GM19438 (cell line): ENCODE measurements around the gene MNX1.

Experiments used
- ATAC-seq: cut with Tn5 transposase; IDR thresholded peaks from one replicate; pipeline ENCODE4 v1.9.1; 2021; ENCODE audit warnings: low read depth; ENCODE audit not compliant: unreplicated experiment

Gene MNX1

DNA sequence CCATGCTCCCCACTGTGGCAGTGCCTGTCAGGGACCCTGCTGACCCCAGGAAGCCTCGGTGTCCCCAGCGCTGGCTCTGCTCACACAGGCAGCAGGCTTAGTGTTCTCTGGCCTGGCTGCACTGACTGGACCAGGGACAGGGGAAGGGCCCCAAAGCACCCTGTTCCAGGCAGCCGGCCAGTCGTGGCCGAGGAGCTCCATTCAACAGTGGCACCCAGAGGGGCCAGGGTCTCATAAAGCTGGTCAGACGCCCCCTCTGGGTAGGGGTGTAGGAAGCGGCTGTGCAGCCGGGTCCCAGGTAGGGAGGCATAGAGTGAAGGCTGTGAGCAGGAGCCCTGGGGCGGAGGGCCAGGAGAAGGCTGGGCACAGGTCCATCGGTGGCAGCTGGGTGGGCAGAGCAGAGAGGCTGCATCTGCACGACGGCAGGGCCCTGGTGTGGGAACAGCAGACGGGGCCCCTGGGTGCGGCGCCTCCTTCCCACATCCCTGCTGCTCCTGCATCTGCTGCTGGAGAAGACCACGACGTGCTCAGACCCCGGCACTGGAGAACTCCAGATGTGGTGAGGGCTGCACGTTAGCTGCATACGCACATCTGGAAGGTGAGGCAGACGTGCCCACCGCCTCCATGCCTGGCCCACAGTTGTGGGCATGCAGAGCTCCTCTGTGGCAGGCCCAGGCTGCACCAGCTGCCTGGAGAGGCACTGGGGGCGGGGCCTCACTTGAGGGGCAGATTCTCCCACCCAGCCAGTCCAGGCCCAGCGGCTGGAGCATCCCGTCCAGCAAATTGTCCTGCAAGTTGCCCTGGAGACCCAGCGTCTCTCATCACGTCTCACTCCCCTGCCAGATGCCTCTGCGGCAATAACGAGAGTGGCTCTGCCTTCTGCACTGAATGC, 25.1 kb downstream of the MNX1 start:
- ATAC-seq = no peak

DNA sequence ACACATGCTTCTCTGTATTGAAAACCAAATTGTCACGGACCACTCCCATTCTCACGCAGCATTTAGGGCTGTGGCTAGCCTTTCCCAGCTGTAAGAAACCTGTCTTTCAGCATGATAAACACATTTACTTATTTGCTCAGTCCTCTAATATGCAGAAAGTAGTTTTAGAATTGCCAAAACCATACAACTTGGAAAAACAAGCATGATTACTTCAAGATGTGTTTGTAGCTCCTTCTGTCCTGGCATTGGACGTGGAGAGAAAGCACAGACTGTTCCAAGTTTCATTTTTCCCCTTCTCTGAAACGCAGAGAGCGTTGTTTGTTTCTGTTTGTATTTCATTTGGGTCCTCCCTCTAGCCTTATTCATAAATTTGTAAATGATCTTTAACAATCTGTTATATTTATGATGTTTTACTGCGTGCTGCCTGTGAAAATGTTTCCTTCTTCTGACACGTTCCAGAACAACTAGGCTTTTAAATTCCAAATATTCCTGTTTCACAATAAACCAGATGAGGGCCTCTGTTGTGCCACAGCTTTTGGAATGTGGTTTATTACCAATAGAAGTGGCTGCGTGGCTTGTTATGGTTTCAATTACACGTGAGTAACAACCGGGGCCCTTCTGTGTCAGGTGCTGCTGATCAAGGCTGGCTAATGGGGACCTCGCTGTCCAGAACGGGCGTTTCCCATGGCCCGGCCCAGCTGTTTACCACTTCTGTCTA, 26.1 kb downstream of the MNX1 start:
- ATAC-seq = no peak

DNA sequence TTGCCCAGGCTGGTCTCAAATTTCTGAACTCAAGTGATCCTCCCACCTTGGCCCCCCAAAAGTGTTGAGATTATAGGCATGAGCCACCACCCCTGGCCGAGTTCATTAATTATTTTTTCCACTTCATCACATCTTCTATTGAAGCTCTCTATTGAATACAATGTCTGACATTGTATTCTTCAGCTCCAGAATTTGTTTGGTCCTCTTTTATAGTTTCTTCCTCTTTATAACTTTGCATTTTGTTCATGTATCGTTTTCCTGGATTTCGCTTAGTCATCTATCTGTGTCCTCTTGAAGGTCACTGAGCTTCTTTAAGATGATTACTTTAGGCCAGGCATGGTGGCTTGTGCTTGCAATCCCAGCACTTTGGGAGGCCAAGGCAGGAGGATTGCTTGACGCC, 30.8 kb downstream of the MNX1 start:
- no peak for ATAC-seq

DNA sequence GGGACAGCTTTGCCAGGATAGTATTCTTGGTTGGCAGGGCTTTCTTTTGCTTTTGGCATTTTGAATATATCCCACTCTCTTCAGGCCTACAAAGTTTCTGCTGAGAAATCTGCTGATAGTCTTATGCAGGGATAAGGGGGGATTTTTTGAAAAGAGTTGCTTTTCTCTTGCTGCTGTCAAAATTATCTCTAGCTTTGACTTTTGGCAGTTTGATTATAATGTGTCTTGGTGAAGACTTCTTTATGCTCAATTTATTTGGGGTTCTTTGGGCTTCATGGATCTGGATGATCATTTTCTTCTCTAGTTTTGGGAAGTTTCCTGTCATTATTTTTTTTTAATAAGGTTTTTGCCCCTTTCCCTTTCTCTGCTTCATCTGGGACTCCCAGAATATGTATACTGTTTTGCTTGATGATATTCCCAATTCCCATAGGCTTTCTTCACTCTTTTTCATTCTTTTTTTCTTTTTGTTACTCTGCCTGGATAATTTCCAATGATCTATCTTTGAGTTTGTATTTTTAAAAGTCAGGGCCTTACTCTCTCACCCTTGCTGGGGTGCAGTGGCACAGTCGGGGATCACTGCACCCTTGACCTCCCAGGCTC, 31.4 kb downstream of the MNX1 start:
- no peak for ATAC-seq

DNA sequence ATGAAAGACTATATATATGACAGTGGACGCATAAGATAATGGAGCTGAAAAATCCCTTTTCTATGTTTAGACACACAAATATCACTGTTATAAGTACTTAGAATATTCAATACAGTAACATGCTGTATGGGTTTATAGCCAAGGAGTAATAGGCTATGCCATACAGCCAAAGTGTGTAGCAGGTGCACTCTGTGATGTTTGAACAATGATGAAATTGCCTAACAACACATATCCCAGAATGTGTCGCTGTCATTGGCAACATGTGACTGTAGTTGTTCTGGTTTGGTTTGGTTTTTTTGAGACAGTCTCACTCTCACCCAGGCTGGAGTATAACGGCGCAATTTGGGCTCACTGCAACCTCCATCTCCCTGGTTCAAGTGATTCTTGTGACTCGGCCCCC, 34.8 kb downstream of the MNX1 start:
- ATAC-seq = no peak

DNA sequence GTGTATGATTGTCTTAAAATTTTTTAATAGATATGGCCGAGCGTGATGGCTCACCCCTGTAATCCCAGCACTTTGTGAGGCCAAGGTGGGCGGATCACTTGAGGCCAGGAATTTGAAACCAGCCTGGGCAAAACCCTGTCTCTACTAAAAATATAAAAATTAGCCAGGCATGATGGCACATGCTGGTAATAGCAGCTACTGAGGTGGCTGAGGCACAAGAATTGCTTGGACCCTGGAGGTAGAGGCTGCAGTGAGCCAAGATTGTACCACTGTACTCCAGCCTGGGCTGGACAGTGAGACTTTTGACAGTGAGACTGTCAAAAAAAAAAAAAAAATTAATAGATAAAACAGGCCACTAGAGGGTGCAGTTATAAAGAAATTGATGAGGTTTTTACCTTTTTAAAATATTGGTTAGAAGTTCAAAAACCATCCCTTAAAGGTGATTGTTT, 40.5 kb downstream of the MNX1 start:
- ATAC-seq = no peak

DNA sequence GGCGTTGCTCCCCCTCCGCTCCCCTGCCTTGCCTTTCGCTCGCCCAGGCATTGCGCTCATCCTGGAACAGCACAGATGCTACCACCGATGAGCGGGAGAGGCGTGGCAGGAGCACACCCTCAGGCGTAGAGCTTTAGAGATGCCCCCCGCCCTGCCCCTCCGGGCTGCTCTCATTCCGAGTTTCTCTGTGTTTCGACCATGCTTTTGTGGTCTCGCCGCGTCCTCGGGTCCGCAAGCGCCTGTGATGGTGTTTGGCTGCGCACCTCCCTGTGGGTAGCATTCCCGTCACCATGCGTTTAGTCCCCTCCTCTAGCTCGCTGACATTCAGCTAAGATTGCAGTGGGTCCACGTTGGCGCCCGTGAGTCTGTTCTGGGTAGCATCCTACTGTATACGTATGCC, 42.3 kb downstream of the MNX1 start:
- no peak for ATAC-seq

DNA sequence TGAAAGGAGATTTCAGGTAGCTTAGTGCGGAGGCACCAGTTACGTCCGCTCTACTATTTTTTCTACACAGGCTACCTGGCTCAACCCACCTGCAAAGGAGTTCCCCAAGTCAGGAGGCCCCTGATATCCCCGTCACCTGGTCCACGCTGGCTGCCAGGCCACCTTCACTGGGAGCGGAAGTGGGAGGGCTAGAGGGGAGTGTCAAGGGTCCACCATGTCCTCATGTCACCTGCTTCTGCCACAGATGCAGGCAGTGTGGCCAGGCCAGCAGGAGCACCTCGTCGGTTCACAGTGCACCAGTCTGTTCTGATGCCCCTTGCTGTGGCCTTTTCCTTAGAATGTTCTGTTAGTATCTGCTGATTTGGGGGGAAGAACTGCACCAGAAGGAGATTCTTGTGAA, 44.1 kb downstream of the MNX1 start:
- no peak for ATAC-seq

DNA sequence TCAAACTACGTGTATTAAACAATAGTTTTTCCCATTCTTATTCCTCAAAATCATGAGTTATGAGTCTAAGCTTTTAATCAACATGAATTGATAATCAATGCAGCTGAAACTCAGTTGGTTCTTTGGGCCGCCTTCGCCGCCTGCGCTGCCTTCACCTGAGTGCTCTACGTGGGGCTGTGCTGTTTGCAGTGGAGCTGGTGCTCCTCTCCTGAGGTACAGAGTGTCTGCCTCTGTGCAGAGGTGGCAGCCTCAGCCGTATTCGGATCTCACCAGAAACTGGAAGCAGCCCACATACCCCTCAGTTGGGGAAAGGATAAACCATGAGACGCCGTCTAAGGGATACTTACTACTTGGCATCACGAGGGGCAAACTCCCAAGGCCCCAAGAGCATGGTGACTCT, 45.5 kb downstream of the MNX1 start:
- no peak for ATAC-seq

DNA sequence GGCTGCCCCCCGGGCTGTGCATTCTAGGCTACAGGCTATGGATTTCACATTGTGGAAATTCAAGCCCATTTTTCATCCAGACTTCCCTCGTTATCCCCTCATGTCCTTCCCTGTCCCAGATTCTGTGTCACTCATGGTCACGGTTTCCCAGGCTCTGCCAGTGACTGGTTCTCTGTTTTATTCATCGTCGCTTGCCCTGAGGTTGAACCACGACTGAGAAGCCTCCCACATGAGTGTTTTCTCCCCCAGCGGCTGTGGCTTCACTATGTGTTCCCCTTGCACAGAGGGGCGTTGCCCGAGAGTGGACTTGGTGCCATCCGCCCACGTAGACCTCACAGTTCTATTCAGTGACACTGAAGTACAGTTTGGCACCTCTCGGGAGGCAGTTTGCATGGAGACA, 47.0 kb downstream of the MNX1 start:
- no peak for ATAC-seq

DNA sequence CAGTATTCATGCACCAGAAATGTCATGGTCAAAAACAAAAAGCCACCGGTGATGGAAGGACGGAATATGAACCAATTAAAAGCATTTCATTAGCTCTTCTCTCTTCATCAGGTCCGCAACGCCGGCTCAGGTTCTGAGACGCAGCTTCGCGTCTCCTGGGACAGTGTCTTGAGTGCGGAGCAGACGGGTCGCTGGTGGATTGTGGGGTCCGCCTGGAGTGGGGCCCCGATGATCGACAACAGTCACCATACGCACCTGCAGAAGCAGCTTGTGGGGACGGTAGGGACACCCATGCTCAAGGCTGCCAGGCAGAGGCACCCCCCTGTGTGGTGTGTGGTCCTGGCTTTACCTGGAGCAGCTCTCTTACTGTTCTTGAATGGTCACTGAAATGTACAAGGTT, 47.6 kb downstream of the MNX1 start:
- ATAC-seq = no peak

DNA sequence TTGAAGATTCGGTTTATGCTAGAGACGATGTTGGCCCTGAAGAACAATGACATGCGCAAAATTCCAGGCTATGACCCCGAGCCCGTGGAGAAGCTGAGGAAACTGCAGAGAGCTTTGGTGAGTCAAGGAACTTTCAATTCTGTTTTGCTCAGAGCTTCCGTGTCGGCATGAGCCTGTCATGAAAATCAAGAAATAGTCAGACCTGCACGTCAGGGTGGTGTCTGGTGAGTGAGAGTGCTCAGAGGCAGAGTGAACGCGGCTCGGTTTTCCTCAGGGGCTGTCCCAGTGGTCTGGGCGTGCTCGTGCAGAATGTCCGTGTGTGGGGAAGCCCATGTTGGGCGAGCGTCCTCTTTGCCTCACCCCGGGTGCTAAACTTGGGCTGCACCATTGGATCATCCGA, 48.3 kb downstream of the MNX1 start:
- ATAC-seq = no peak

DNA sequence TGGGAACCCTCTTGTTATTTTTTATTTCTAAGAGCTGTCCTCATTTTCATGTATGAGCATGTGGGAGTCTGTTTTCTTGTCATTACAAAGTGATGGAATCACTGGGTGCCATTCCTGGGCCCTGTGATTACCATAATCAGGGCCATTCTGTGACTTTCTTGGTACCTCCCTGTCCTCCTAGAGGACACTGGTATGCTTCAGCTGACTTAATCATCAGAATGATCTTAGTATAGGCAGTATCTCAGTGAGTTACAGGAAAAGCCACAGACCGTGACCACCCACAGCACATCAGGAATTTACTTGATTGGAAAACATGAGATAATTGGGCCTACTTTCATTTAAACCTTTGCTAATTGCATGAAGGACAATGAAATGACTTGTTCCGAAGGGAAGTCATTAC, 53.7 kb downstream of the MNX1 start:
- no peak for ATAC-seq

DNA sequence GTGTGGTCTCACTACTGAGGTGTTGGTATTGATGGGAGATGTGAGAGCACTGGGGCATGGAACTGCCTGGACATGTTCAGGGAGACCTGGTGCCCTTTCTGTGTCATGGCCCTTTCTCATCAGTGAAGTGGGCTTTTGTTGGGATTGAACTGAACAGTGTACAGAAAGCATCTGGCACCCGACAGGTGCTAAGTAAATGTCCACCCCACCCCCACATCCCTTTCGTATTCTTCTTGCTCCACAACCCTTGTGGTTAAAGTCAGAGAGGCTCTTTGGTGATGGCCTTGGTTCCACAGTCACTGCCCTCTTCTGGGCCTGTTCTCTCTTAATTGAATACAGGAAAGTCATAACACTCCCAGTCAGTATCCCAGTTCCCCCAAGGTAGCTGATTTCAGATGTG, 55.5 kb downstream of the MNX1 start:
- ATAC-seq = no peak
